Measurements from ENCODE around the gene NKX2-1.

Gene NKX2-1

GRCh38 chr14:36524874-36525745 is 5.1 kb upstream of the NKX2-1 start:
- TF ChIP-seq, protein P1, sequence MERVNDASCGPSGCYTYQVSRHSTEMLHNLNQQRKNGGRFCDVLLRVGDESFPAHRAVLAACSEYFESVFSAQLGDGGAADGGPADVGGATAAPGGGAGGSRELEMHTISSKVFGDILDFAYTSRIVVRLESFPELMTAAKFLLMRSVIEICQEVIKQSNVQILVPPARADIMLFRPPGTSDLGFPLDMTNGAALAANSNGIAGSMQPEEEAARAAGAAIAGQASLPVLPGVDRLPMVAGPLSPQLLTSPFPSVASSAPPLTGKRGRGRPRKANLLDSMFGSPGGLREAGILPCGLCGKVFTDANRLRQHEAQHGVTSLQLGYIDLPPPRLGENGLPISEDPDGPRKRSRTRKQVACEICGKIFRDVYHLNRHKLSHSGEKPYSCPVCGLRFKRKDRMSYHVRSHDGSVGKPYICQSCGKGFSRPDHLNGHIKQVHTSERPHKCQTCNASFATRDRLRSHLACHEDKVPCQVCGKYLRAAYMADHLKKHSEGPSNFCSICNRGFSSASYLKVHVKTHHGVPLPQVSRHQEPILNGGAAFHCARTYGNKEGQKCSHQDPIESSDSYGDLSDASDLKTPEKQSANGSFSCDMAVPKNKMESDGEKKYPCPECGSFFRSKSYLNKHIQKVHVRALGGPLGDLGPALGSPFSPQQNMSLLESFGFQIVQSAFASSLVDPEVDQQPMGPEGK (CRISPR knock-in tag; IDR thresholded peaks at IDR 0.05; ENCODE audit: borderline replicate concordance), result no peak
- TF ChIP-seq CREB5 (CRISPR knock-in tag; IDR thresholded peaks at IDR 0.05; ENCODE audit: low read depth), result no peak
- ATAC-seq, result peak; percentile 78

DNA sequence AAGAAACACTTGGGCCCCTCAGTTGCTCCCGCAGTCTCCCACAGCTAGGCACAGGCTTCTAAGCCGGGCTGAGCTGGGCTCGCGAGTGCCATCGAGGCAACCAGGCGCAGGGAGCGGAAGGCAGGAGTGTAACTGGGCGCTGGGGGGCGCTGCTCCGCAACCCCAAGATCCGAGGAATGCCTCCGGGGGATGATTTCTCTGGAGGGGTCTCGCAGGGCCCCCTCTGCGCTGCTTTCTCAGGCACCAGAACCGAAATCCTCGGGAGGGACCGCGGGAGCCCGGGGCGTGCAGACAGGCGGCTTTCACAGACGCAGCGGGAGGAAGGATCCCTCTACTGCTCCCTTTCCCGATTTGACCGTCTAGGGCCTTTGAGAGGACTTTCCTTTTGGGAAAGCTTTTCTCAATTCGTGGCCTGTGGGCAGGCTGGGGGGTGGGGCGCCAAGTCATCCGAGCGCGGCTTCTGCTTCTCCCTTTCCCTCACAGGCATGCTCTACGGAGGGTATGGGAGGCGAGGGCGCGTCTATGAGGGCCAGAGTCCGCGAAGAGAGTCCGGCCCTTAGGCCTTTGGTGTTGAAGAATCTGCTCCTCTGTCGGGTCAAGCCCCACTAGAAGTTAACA is 4.3 kb upstream of the NKX2-1 start:
- TF ChIP-seq OSR1 (CRISPR knock-in tag; IDR thresholded peaks at IDR 0.05) (no peak), PPARA (CRISPR knock-in tag; IDR thresholded peaks at IDR 0.05; ENCODE audit: borderline replicate concordance) (no peak)
- no peak for ATAC-seq

DNA sequence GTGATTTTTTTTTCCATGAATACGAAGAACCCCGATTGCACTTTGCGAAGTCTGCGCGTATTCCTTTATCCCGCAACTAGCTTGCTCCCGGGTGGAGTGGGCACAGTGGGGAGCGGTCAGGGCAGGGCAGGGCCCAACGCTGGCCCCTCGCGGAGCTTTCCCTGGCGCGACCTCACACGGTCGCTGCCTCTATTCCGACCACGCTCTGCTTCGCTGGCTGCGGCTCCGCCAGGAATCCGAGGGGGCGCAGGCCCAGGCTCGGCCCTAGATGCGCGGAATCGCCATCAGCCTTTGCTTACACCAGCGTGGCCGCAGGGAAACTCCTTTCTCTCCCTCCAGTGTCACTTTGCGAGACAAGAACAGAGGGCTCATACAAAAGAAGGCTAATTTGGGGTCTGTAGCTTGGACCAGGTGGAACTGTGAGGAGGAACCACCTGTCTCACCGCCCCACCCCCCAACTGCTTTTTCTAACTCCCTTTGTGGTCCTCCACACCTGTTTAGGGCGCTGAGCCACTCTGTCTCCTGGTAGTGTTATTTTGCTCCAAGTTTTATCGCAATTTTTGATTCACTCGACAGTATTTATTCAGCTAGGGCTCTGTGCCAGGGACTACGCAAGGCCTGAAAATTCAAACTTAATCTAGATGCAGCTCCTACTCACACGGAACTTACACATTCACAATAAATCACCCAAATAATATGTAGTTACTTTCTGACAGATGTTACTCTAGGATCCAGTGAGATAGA is 3.1 kb upstream of the NKX2-1 start:
- ATAC-seq, result no peak
- TF ChIP-seq TCF4 (CRISPR knock-in tag; IDR thresholded peaks at IDR 0.05; ENCODE audit: borderline replicate concordance) (no peak), ISL1 (CRISPR knock-in tag; IDR thresholded peaks at IDR 0.05) (no peak), PPARA (CRISPR knock-in tag; IDR thresholded peaks at IDR 0.05; ENCODE audit: borderline replicate concordance) (no peak), ZC3H10 (CRISPR knock-in tag; IDR thresholded peaks at IDR 0.05) (no peak), SNAI2 (CRISPR knock-in tag; IDR thresholded peaks at IDR 0.05) (no peak), RARB (CRISPR knock-in tag; IDR thresholded peaks at IDR 0.05) (no peak), CSRNP3 (CRISPR knock-in tag; IDR thresholded peaks at IDR 0.05) (no peak), ZFP30 (CRISPR knock-in tag; IDR thresholded peaks at IDR 0.05) (no peak), ARNTL (CRISPR knock-in tag; IDR thresholded peaks at IDR 0.05; ENCODE audit: borderline replicate concordance, low read depth) (no peak), ZNF70 (CRISPR knock-in tag; IDR thresholded peaks at IDR 0.05) (no peak), BACH2 (CRISPR knock-in tag; IDR thresholded peaks at IDR 0.05; ENCODE audit: borderline replicate concordance) (no peak), ZNF565 (CRISPR knock-in tag; conservative IDR thresholded peaks at IDR 0.05; ENCODE audit: low read depth) (no peak), CREB5 (CRISPR knock-in tag; IDR thresholded peaks at IDR 0.05; ENCODE audit: low read depth) (no peak), ZNF8 (CRISPR knock-in tag; IDR thresholded peaks at IDR 0.05) (no peak)
- TF ChIP-seq, protein P2, sequence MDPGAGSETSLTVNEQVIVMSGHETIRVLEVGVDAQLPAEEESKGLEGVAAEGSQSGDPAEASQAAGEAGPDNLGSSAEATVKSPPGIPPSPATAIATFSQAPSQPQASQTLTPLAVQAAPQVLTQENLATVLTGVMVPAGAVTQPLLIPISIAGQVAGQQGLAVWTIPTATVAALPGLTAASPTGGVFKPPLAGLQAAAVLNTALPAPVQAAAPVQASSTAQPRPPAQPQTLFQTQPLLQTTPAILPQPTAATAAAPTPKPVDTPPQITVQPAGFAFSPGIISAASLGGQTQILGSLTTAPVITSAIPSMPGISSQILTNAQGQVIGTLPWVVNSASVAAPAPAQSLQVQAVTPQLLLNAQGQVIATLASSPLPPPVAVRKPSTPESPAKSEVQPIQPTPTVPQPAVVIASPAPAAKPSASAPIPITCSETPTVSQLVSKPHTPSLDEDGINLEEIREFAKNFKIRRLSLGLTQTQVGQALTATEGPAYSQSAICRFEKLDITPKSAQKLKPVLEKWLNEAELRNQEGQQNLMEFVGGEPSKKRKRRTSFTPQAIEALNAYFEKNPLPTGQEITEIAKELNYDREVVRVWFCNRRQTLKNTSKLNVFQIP (CRISPR knock-in tag; IDR thresholded peaks at IDR 0.05; ENCODE audit: borderline replicate concordance, low read depth), result no peak
- TF ChIP-seq, protein P3, sequence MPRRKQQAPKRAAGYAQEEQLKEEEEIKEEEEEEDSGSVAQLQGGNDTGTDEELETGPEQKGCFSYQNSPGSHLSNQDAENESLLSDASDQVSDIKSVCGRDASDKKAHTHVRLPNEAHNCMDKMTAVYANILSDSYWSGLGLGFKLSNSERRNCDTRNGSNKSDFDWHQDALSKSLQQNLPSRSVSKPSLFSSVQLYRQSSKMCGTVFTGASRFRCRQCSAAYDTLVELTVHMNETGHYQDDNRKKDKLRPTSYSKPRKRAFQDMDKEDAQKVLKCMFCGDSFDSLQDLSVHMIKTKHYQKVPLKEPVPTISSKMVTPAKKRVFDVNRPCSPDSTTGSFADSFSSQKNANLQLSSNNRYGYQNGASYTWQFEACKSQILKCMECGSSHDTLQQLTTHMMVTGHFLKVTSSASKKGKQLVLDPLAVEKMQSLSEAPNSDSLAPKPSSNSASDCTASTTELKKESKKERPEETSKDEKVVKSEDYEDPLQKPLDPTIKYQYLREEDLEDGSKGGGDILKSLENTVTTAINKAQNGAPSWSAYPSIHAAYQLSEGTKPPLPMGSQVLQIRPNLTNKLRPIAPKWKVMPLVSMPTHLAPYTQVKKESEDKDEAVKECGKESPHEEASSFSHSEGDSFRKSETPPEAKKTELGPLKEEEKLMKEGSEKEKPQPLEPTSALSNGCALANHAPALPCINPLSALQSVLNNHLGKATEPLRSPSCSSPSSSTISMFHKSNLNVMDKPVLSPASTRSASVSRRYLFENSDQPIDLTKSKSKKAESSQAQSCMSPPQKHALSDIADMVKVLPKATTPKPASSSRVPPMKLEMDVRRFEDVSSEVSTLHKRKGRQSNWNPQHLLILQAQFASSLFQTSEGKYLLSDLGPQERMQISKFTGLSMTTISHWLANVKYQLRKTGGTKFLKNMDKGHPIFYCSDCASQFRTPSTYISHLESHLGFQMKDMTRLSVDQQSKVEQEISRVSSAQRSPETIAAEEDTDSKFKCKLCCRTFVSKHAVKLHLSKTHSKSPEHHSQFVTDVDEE (CRISPR knock-in tag; IDR thresholded peaks at IDR 0.05), result no peak
